GM19193 (cell line): ENCODE results near the gene GALNT2.

Experiments
- POLR2A ChIP-seq: IDR thresholded peaks from 4 replicates; pipeline ENCODE4 v1.6.1; 2011; ENCODE audit not compliant: insufficient read depth, insufficient read length; ENCODE audit errors: extremely low read depth

GALNT2 gene

DNA sequence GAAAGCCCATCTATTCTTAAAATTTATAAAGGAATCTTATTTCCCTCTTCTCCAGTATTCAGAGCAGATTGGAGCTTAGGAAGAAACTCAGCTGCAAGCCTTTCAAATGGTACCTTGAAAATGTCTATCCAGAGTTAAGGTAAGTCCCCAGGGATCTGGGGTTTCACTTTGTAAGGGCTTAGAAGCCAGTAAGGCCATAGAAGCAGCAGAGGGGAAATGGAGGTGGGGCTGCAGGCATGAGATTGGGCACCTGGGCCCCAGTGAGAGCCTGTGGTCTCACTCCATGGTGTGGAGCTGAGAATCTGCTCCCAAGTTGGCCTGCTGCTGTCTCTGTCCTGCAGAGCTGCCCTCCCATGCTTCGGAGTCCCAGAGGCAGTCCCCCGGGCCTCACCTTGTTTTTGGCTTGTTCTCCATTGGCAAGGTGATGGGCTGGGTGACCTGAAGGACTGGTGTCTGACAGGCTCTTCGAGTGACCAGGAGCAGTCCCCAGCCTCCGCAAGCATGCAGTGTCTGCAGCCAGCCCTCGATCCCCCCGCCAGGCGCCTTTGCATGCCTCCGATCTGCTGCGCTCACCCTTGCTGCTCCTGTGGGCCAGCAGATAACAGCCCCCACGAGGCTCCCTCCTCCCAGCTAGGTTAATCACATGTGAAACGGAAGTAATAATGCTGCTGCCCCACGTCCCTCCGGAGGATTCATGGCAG lies 196.0 kb downstream of the GALNT2 start:
- no peak for TF ChIP-seq POLR2A

- no peak for TF ChIP-seq POLR2A
Measured at GRCh38 chr1:230263568-230264195, 196.6 kb downstream of the GALNT2 start.

DNA sequence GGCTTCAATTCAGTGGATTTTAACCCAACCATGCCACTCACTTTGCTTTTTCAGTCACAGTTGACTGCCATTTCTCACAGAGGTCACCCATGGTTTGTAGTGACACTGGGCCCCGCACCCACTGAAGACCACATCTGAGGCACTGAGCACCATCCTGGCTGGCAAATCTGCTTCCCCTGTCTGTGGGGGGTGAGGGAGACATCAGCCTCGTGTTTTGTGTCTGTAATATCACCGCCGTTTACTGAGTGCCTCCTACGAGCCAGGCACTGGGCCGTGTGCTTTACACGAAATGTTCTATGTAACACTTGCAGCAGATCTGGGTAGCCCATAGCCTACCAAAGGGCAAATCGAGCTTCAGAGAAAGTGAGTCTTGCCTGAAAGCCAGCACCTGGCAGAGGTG lies 197.3 kb downstream of the GALNT2 start:
- no peak for TF ChIP-seq POLR2A

DNA sequence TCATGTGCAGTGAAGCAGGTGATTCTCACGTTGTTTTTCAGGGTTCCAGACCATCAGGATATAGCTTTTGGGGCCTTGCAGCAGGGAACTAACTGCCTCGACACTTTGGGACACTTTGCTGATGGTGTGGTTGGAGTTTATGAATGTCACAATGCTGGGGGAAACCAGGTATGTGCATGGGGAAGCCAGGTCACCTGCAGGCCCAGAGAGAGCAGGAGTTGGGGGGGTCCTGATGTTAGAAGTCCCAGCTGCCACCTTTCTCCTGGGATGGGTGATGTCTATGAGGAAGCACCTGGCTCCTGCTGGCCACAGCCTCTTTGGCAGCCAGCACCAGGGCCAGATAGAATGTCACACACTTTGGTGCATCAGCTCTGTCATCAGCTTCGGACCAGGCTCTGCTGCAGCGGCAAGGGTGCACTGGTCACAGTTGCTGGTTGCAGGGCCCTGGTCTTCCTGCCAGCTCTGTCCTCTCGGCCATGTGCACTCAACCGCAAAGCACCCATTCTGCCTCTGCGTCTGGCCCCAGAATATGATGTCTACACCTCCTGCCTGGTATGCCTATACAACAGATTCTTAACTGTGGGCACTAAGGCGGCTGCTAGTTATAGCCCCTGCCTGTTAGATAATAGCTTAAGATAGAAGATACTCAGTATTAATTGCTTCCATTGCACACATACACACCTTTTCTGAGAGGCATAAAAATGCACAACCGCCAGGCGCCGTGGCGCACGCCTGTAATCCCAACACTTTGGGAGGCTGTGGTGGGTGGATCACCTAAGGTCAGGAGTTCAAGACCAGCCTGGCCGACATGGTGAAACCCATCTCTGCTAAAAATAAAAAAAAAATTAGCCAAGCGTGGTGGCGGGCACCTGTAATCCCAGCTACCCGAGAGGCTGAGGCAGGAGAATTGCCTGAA lies 198.4 kb downstream of the GALNT2 start:
- TF ChIP-seq POLR2A, result no peak

GRCh38 chr1:230266456-230266855 lies 199.4 kb downstream of the GALNT2 start:
- no peak for TF ChIP-seq POLR2A

GRCh38 chr1:230267338-230268065 lies 200.5 kb downstream of the GALNT2 start:
- no peak for TF ChIP-seq POLR2A

DNA sequence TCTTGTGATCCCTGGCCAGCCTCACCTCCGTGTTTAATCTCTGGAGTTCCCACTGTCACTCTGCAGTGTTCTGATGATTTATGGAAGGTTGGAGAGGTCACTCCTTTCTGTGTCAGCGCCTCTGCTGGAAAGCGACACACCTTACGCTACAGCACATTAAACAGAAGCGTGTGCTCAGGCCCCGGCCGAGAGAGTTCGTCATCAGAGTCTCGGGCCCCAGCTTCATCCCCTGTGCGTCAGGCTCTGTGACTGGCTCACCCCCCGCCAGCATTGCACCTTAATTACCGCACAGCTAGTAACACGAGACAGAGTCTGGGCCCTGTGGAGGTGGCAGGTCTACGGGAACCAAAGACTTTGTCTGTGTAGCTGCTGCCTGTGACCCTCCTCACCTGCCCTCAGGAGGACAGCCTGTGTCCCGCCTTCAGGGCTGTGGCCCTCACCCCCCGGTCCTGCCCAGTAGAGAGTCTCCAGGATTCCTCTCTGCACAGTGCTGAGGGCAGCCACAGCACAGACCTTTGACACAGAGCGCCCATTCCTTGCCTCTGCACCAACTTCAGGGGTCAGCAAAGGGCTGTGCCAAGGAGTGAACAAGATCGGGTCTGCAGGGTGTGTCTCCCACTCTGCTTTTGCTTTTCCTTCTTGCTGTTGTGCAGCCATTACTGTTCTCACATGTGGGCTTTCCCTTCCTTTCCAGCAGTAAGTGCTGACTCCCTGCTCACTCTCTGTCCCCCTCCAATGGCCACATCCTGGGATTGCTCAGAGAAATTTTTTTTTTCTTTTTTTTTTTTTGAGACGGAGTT lies 201.5 kb downstream of the GALNT2 start:
- no peak for TF ChIP-seq POLR2A

GRCh38 chr1:230270185-230270558 lies 203.1 kb downstream of the GALNT2 start:
- TF ChIP-seq POLR2A, result no peak

DNA sequence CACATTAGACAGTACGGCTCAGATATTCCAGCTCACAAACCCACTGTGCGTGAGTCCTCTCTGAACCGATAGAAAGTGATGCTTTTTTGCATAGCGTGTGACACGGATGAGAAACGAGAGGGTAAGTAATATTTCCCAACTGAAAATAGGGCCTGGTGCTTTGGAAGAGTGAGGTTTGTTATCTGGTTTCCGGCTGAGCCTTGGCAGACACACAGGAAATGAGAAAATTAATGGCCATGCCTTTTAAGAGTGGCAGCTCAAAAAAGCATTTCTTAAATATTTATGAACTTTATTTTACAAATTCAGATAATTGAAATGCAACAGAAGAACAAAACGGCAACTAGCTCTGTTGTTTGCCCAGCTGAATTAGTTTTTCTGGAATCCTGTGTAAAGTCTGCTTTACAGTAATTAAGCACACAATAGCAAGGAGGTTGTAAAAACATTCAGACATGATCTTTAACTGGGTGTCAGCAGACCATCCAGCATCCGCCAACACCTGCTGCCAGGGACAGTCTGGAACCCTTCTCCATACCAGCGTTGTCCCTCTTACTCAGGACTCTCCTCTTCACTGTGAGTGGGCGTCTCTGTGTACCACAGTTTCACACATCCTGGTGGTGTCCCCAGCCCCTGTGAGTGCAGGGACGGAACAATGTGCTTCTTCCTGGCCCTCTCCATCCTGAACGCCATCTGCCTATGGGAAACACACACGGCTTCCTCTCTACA lies 203.7 kb downstream of the GALNT2 start:
- TF ChIP-seq POLR2A, result no peak

GRCh38 chr1:230271300-230272035 lies 204.4 kb downstream of the GALNT2 start:
- TF ChIP-seq POLR2A, result no peak

DNA sequence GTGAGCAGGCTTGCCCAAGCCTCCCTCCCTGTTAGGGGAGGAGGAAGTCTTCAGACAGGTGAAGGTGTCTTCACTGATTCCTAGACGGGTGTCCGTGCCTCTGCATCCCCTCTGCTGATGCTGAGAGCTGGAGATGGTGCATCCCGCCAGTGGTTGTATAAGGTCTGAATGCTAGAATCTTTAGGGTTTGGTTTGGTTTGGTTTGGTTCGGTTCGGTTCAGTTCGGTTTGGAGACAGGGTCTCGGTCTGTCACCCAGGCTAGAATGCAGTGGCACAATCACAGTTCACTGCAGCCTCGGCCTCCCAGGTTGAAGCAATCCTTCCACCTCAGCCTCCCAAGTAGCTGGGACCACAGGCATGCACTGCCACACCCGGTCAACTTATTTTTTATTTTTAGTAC lies 205.5 kb downstream of the GALNT2 start:
- TF ChIP-seq POLR2A, result no peak

DNA sequence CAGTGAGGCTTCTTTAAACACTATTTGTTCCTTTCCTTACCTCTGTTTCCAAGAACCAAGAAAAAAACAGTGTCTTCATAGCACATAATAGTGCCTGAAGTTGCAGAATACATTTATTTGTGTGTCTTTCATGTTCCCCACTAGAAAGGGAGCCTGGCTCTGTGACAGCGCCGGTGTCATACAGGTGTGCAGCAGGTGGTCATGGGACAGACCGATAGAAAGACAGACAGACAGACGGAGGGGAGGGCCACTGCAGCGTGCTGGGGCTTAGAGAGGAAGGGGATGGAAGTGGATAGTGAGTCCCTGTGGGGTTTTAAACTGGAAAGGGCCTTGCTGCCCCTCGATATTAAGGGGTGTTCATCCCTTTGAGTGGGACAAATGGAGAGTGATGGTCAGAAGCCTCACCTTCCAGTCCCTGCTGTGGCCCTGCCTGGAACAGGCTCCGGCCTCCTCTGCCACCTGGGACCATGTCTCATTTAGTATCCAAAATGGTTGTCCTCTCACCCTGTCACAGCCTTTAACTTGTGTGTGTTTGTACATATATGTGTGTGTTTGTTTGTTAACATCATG lies 206.2 kb downstream of the GALNT2 start:
- no peak for TF ChIP-seq POLR2A
